Loucy (cell line): ENCODE data around the gene ADD2.
"Not testable (repeated sequence)": the region's sequence is repeated elsewhere in the genome, so short reads cannot be mapped to it uniquely, and the experiment has no call there.

Experiments used
- H2AFZ ChIP-seq: fragments of 200-600 bp; sonication (generic); 2 replicates; pipeline ENCODE4 v1.6.0; 2016; ENCODE audit warnings: antibody characterized with exemption, mild to moderate bottlenecking, low read length, moderate library complexity
- H3F3A ChIP-seq: fragments of 200-600 bp; 2 replicates; pipeline ENCODE4 v1.6.0; 2016; ENCODE audit warnings: antibody characterized with exemption, low read depth, mild to moderate bottlenecking
- H3K27me3 ChIP-seq: fragments of 200-600 bp; sonication (generic); 2 replicates; pipeline ENCODE4 v1.6.1; 2014; ENCODE audit warnings: low read length, mild to moderate bottlenecking; ENCODE audit not compliant: insufficient read depth, poor library complexity, severe bottlenecking
- H3K36me3 ChIP-seq: fragments of 200-600 bp; sonication (generic); 2 replicates; pipeline ENCODE4 v1.6.1; 2016; ENCODE audit warnings: low read length; ENCODE audit not compliant: insufficient read depth
- H3K4me1 ChIP-seq: fragments of 200-600 bp; sonication (generic); 2 replicates; pipeline ENCODE4 v1.5.1; 2014; ENCODE audit warnings: low read length, mild to moderate bottlenecking; ENCODE audit not compliant: insufficient read depth, poor library complexity, severe bottlenecking
- H3K4me2 ChIP-seq: fragments of 200-600 bp; sonication (generic); 2 replicates; pipeline ENCODE4 v1.6.0; 2014; ENCODE audit warnings: antibody characterized with exemption, low read length, low read depth, mild to moderate bottlenecking; ENCODE audit not compliant: poor library complexity, severe bottlenecking
- H3K4me3 ChIP-seq: fragments of 200-600 bp; sonication (generic); 2 replicates; pipeline ENCODE4 v1.5.1; 2014; ENCODE audit warnings: low read length, mild to moderate bottlenecking, mixed read lengths; ENCODE audit not compliant: poor library complexity, severe bottlenecking
- H3K79me2 ChIP-seq: fragments of 200-600 bp; sonication (generic); 2 replicates; pipeline ENCODE4 v1.6.1; 2014; ENCODE audit warnings: low read length; ENCODE audit not compliant: insufficient read depth
- H3K9ac ChIP-seq: fragments of 200-600 bp; sonication (generic); 2 replicates; pipeline ENCODE4 v1.6.0; 2014; ENCODE audit warnings: mild to moderate bottlenecking, low read depth, low read length, moderate library complexity; ENCODE audit not compliant: poor library complexity, severe bottlenecking
- H3K9me2 ChIP-seq: fragments of 200-600 bp; sonication (generic); replicated peaks from 2 replicates; pipeline ENCODE4 v1.6.1; 2016; ENCODE audit warnings: low read depth, low read length, mixed read lengths
- H3K9me3 ChIP-seq: fragments of 200-600 bp; sonication (generic); 2 replicates; pipeline ENCODE4 v1.6.1; 2014; ENCODE audit warnings: mild to moderate bottlenecking, antibody characterized with exemption, low read length, low read depth; ENCODE audit not compliant: insufficient read depth
- H4K20me1 ChIP-seq: fragments of 200-600 bp; sonication (generic); 2 replicates; pipeline ENCODE4 v1.6.0; 2014; ENCODE audit warnings: antibody characterized with exemption, low read length, mild to moderate bottlenecking; ENCODE audit not compliant: insufficient read depth, poor library complexity, severe bottlenecking
- EZH2phosphoT487 ChIP-seq: fragments of 200-600 bp; IDR thresholded peaks from 2 replicates; pipeline ENCODE4 v1.6.1; 2018; ENCODE audit warnings: antibody characterized with exemption, mild to moderate bottlenecking, moderate library complexity, borderline replicate concordance
- TF ChIP-seq, protein P1 (sequence below): fragments of 200-600 bp; sonication (generic); conservative IDR thresholded peaks from 2 replicates; pipeline ENCODE4 v1.5.1; 2014; ENCODE audit warnings: mild to moderate bottlenecking, antibody characterized with exemption, low read length

Gene ADD2

DNA sequence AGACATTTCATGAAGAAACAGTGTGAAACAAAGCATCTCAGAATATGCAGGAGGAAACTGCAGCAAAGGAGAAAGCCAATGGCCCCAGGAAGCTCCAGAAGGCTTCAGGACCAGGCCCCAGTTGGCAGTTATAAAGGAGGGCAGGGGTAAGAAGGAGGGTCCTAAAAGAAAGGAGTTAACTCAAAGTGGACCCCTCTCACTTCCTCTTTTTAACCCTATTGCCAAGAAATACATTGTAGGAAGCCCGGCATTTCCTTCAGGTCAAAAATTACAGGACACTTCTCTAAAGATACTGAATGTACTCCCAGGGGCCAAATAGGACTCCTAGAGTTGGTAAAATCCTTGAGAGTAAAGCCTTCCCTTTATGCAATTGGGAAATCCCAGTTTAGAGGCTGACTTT, 137.2 kb downstream of the ADD2 start:
- H4K20me1 ChIP-seq: no peaks in the 10 kb centered on the region
- H2AFZ ChIP-seq: 0 out of 2 replicates have a peak overlapping the region, but pooled peaks have one; percentile 46
- H3K9me2 ChIP-seq: no peaks in the 10 kb centered on the region
- no peak overlapping the region for H3K9ac ChIP-seq
- H3F3A ChIP-seq: no peaks in the 10 kb centered on the region
- no peaks in the 10 kb centered on the region for H3K27me3 ChIP-seq
- H3K9me3 ChIP-seq: 0 out of 2 replicates have a peak, but pooled peaks cover 3% of the 10 kb centered on the region
- no peak overlapping the region for H3K4me2 ChIP-seq
- H3K79me2 ChIP-seq: no peaks in the 10 kb centered on the region
- no peaks in the 10 kb centered on the region for H3K36me3 ChIP-seq
- TF ChIP-seq, protein P1, sequence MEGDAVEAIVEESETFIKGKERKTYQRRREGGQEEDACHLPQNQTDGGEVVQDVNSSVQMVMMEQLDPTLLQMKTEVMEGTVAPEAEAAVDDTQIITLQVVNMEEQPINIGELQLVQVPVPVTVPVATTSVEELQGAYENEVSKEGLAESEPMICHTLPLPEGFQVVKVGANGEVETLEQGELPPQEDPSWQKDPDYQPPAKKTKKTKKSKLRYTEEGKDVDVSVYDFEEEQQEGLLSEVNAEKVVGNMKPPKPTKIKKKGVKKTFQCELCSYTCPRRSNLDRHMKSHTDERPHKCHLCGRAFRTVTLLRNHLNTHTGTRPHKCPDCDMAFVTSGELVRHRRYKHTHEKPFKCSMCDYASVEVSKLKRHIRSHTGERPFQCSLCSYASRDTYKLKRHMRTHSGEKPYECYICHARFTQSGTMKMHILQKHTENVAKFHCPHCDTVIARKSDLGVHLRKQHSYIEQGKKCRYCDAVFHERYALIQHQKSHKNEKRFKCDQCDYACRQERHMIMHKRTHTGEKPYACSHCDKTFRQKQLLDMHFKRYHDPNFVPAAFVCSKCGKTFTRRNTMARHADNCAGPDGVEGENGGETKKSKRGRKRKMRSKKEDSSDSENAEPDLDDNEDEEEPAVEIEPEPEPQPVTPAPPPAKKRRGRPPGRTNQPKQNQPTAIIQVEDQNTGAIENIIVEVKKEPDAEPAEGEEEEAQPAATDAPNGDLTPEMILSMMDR: no peak
- no peak for TF ChIP-seq EZH2phosphoT487
- no peaks in the 10 kb centered on the region for H3K4me1 ChIP-seq
- no peak overlapping the region for H3K4me3 ChIP-seq

DNA sequence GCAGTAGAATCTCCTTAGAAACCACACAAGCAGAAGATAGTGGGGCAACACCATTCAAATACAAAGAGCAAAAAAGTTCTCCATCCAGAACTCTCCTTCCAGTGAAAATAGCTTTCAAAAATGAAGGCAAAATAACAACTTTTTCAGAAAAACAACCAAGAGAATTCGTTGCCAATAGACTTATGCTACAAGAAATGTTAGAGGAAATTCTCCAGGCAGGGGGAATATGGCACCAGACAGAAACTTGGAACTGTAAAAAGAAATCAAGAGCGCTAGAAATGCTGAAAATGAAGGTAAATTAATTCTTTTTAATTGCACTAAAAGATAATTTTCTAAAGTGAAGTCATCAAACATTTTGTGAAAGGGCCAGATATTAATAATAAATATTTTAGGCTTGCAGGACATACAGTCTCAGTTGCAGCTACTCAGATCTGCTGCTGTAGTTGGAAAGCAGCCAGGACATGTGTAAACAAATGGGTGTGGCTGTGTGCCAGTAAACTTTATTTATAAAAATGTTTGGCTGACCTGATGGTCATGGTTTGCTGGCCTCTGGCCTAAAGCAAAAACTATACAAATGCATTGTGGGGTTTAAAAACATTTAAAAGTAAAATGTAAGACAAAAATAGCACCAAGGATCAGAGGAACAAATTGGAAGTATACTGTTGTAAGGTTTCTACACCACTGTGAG, 140.6 kb downstream of the ADD2 start:
- Histone ChIP-seq H3K79me2 (no peaks in the 10 kb centered on the region), H3K9me2 (no peaks in the 10 kb centered on the region), H3K4me3 (no peak overlapping the region), H3K4me2 (no peak overlapping the region), H3K36me3 (no peaks in the 10 kb centered on the region), H3K9ac (no peak overlapping the region), H4K20me1 (no peaks in the 10 kb centered on the region), H3F3A (no peaks in the 10 kb centered on the region), H2AFZ (no peak overlapping the region), H3K4me1 (no peaks in the 10 kb centered on the region), H3K9me3 (no peaks in the 10 kb centered on the region), H3K27me3 (no peaks in the 10 kb centered on the region)
- TF ChIP-seq, protein P1: no peak
- TF ChIP-seq EZH2phosphoT487: no peak

DNA sequence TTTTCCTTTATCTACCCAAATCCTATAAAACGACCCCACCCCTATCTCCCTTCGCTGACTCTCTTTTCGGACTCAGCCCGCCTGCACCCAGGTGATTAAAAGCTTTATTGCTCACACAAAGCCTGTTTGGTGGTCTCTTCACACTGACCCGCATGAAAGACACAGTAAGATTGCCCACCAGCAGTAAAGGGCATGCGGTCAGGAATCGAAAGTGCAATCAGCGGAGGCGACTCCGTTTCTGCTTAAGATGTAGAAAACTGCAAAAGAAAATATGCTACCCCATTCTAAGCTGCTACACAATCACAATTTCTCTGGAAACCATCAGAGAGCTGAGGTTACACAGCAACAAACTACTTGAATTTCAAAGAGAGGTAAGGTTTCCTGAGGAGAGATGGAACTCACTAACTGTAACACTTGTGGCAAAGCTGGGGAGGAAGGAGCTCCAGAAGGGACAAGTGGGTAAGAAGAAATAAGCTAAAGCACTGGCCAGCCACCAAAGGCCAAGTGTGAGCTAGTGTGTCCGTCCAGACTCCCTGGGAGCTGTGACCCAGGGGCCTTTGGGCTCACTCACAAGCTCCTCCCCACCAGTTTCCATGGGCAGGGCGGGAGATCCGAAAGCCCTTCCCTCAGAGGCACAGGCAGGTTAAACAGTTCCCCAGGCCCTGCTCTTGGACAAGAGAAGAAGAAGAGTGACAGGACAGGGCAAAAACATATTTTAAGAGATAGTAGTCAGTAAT, 141.6 kb downstream of the ADD2 start:
- Histone ChIP-seq H3K4me2 (no peak overlapping the region), H2AFZ (peak overlapping the region; percentile 36; the same call in 1 of the 2 replicates), H3K36me3 (no peaks in the 10 kb centered on the region), H3K9ac (no peak overlapping the region), H3K79me2 (no peaks in the 10 kb centered on the region), H4K20me1 (no peaks in the 10 kb centered on the region), H3F3A (no peaks in the 10 kb centered on the region), H3K9me3 (no peaks in the 10 kb centered on the region), H3K27me3 (no peaks in the 10 kb centered on the region), H3K9me2 (no peaks in the 10 kb centered on the region), H3K4me1 (no peaks in the 10 kb centered on the region), H3K4me3 (no peak overlapping the region)
- TF ChIP-seq, protein P1: no peak
- no peak for TF ChIP-seq EZH2phosphoT487

- not testable (repeated sequence) for H3K9me3 ChIP-seq, H3K9me2 ChIP-seq, H3K36me3 ChIP-seq, H2AFZ ChIP-seq, H3F3A ChIP-seq, H3K4me1 ChIP-seq, H3K4me2 ChIP-seq, H4K20me1 ChIP-seq, H3K9ac ChIP-seq, H3K27me3 ChIP-seq, H3K79me2 ChIP-seq, H3K4me3 ChIP-seq
These were observed 146.5 kb downstream of the ADD2 start for GRCh38 chr2:70621536-70621935.
